WTC11 (cell line): ENCODE data around the gene MADCAM1. TPM values are rescaled to one million over a fixed set of nuclear protein-coding genes. Genes with fewer than 3 reads are reported as not detected.

ENCODE experiments used
- ATAC-seq: fragments of 200-7000 bp; cut with Tn5 transposase; 2 replicates; pipeline ENCODE4 v1.10.0; 2021; ENCODE audit warnings: mild to moderate bottlenecking, moderate library complexity
- CTCF ChIA-PET: fragments of 300-600 bp; sonication (Branson Sonifier 250); formaldehyde crosslinking; loops from one replicate; lab custom pipeline; 2021; ENCODE audit warnings: antibody characterized with exemption; lab: Charles Lee
- POLR2A ChIA-PET: fragments of 350-600 bp; sonication (Branson Sonifier 250); formaldehyde crosslinking; loops from one replicate; lab custom pipeline; 2021; ENCODE audit warnings: antibody characterized with exemption; lab: Charles Lee
- DNase-seq: peaks from one replicate; pipeline ENCODE4 v3.0.0; 2021; ENCODE audit warnings: low spot score
- H3K27ac Mint-ChIP-seq: 2 replicates; pipeline ENCODE4 v1.8.0; 2021; ENCODE audit warnings: mixed read lengths
- H3K27me3 Mint-ChIP-seq: 2 replicates; pipeline ENCODE4 v1.8.0; 2021; ENCODE audit warnings: low read depth, mild to moderate bottlenecking, moderate library complexity, mixed read lengths
- H3K36me3 Mint-ChIP-seq: 2 replicates; pipeline ENCODE4 v1.8.0; 2021; ENCODE audit warnings: mixed read lengths
- H3K4me1 Mint-ChIP-seq: 2 replicates; pipeline ENCODE4 v1.8.0; 2022; ENCODE audit warnings: mixed read lengths
- H3K4me3 Mint-ChIP-seq: 2 replicates; pipeline ENCODE4 v1.8.0; 2021; ENCODE audit warnings: mild to moderate bottlenecking, moderate library complexity, mixed read lengths
- H3K9me3 Mint-ChIP-seq: 2 replicates; pipeline ENCODE4 v1.8.0; 2021; ENCODE audit warnings: mixed read lengths
- ARID4B ChIP-seq: sonication (generic); formaldehyde crosslinking; IDR thresholded peaks from 2 replicates; pipeline ENCODE4 v1.8.0; 2023; ENCODE audit warnings: missing genetic modification reagents, mild to moderate bottlenecking, borderline replicate concordance
- ATF6 ChIP-seq: sonication (generic); formaldehyde crosslinking; IDR thresholded peaks from 2 replicates; pipeline ENCODE4 v1.8.1; 2023; ENCODE audit warnings: mild to moderate bottlenecking, missing genetic modification reagents
- CREM ChIP-seq: sonication (generic); formaldehyde crosslinking; IDR thresholded peaks from 2 replicates; pipeline ENCODE4 v1.8.1; 2022; ENCODE audit warnings: mild to moderate bottlenecking, missing genetic modification reagents, moderate library complexity
- FOXP4 ChIP-seq: sonication (generic); formaldehyde crosslinking; IDR thresholded peaks from 2 replicates; pipeline ENCODE4 v1.8.0; 2022; ENCODE audit warnings: mild to moderate bottlenecking, missing genetic modification reagents
- HMGXB4 ChIP-seq: sonication (generic); formaldehyde crosslinking; IDR thresholded peaks from 2 replicates; pipeline ENCODE4 v1.8.1; 2023; ENCODE audit warnings: mild to moderate bottlenecking, moderate library complexity, missing genetic modification reagents
- MXD4 ChIP-seq: fragments of 250-450 bp; sonication (Bioruptor Pico); IDR thresholded peaks from 2 replicates; pipeline ENCODE4 v1.8.0; 2021; ENCODE audit warnings: mild to moderate bottlenecking, moderate library complexity, borderline replicate concordance
- SMAD4 ChIP-seq: sonication (generic); formaldehyde crosslinking; IDR thresholded peaks from 2 replicates; pipeline ENCODE4 v1.8.0; 2022; ENCODE audit warnings: mild to moderate bottlenecking, missing genetic modification reagents
- SP1 ChIP-seq: sonication (generic); formaldehyde crosslinking; conservative IDR thresholded peaks from 2 replicates; pipeline ENCODE4 v1.8.1; 2022; ENCODE audit warnings: missing genetic modification reagents
- TEAD4 ChIP-seq: sonication (generic); formaldehyde crosslinking; IDR thresholded peaks from 2 replicates; pipeline ENCODE4 v1.8.0; 2022; ENCODE audit warnings: mild to moderate bottlenecking, missing genetic modification reagents
- TP53 ChIP-seq: sonication (generic); formaldehyde crosslinking; IDR thresholded peaks from 2 replicates; pipeline ENCODE4 v1.8.1; 2023; ENCODE audit warnings: mild to moderate bottlenecking, missing genetic modification reagents
- USF1 ChIP-seq: sonication (generic); formaldehyde crosslinking; IDR thresholded peaks from 2 replicates; pipeline ENCODE4 v1.8.0; 2022; ENCODE audit warnings: mild to moderate bottlenecking, missing genetic modification reagents
- ZNF232 ChIP-seq: sonication (generic); formaldehyde crosslinking; IDR thresholded peaks from 2 replicates; pipeline ENCODE4 v1.8.0; 2022; ENCODE audit warnings: mild to moderate bottlenecking, missing genetic modification reagents
- ZNF416 ChIP-seq: fragments of 250-450 bp; sonication (Bioruptor Pico); IDR thresholded peaks from 2 replicates; pipeline ENCODE4 v1.9.0; 2021; ENCODE audit warnings: mild to moderate bottlenecking, inconsistent platforms
- ZSCAN18 ChIP-seq: fragments of 250-450 bp; sonication (Bioruptor Pico); IDR thresholded peaks from 2 replicates; pipeline ENCODE4 v2.1.2; 2022; ENCODE audit warnings: mild to moderate bottlenecking, moderate library complexity
- total RNA-seq: library from RNA; stranded (reverse); gene quantifications from 3 replicates; pipeline ENCODE4 v1.2.3, GENCODE V29; 2021

The MADCAM1 gene
- total RNA-seq, 1 experiment from 2014 or later, result 4.7 TPM

- peak; percentile 53; the same call in 1 of the 2 replicates for TF ChIP-seq SP1 (CRISPR knock-in tag)
- TF ChIP-seq FOXP4 (CRISPR knock-in tag), result no peak
- TF ChIP-seq ARID4B (CRISPR knock-in tag), result no peak; the same call in 1 of the 2 replicates
Measured at GRCh38 chr19:510606-511100, 14.4 kb downstream of the MADCAM1 start (continued).

GRCh38 chr19:511101-511851, 15.0 kb downstream of the MADCAM1 start:
- peak; percentile 38 for DNase-seq
- H3K27me3 Mint-ChIP-seq, result peaks cover 13% of the 10 kb centered on the region
- ChIA-PET POLR2A (interaction anchor here (0.7 to 1.6 kb wide), 4 partner anchors 20 to 122 kb away, joined by 4 to 5 read pairs (median 4); partner anchors contain the start of gene BSG), CTCF (interaction anchor here (0.6 to 3.6 kb wide), 52 partner anchors 7 to 961 kb away, joined by 3 to 82 read pairs (median 4); partner anchors contain the start of genes BSG, C2CD4C, CDC34 and MADCAM1)
- H3K27ac Mint-ChIP-seq, result peak overlapping the region; percentile 65
- ATAC-seq, result peak; percentile 2
- H3K4me3 Mint-ChIP-seq, result peak overlapping the region; percentile 53
- peaks cover 13% of the 10 kb centered on the region for H3K36me3 Mint-ChIP-seq
- peaks cover 8% of the 10 kb centered on the region; the same call in 1 of the 2 replicates for H3K9me3 Mint-ChIP-seq
- peaks cover 18% of the 10 kb centered on the region for H3K4me1 Mint-ChIP-seq
- no peak for TF ChIP-seq ATF6 (CRISPR knock-in tag)
- TF ChIP-seq ZSCAN18, result no peak
- no peak for TF ChIP-seq TP53 (CRISPR knock-in tag)
- TF ChIP-seq CREM (CRISPR knock-in tag), result no peak
- peak; percentile 14; the same call in 1 of the 2 replicates for TF ChIP-seq SP1 (CRISPR knock-in tag)
- no peak for TF ChIP-seq HMGXB4
- TF ChIP-seq TEAD4 (CRISPR knock-in tag), result 0 out of 2 replicates have a peak, but pooled peaks have one; percentile 35
- TF ChIP-seq ARID4B (CRISPR knock-in tag), result no peak; the same call in 1 of the 2 replicates
- TF ChIP-seq ZNF416 (CRISPR knock-in tag), result no peak
- peak; percentile 29; the same call in 1 of the 2 replicates for TF ChIP-seq USF1 (CRISPR knock-in tag)
- TF ChIP-seq SMAD4, result no peak
- no peak for TF ChIP-seq MXD4 (CRISPR knock-in tag)
- TF ChIP-seq ZNF232, result no peak
